ENCODE results near the gene PICK1. TPM values are rescaled to one million over a fixed set of nuclear protein-coding genes. Genes with fewer than 3 reads are reported as not detected.

The PICK1 gene
- total and polyA plus RNA-seq, 2 of the 13 experiments (the other 11 are each of a cell fraction or from before 2014, with no cell fraction given) = 19.3 to 25.3 TPM

GRCh38 chr22:38029370-38029769 lies 27.8 kb upstream of the PICK1 start:
- no peak overlapping the region for H3K4me2 ChIP-seq (ENCODE audit: low read depth, low read length)
- DNase-seq (ENCODE audit: low spot score) (no peak), ATAC-seq (no peak), FAIRE-seq (no peak)
- ChIA-PET POLR2A (no interaction called here), CTCF (ENCODE audit: low intra/inter-chr PET ratio, low total read pairs) (no interaction called here)
- H3K27me3 ChIP-seq (ENCODE audit: control insufficient read depth in 1 of 2, insufficient read depth in 2 of 2, low read length in 2 of 2) = peaks cover 3 to 48% of the 10 kb centered on the region in 2 experiments; a peak in 3 of 5 replicates
- intact Hi-C loops (cut with micrococcal nuclease; ENCODE audit: unreplicated experiment) (no loop called here), in situ Hi-C loops (cut with HindIII; ENCODE audit: extremely low pct_ligation_motif_present, low pct_unique_long_range_greater_than_20kb) (no loop called here)
- H3K9me3 ChIP-seq (ENCODE audit: low read length) = no peaks in the 10 kb centered on the region
- H3K27ac ChIP-seq (ENCODE audit: extremely low read length, insufficient read depth, low read length) = no peak overlapping the region
- no peaks in the 10 kb centered on the region for H4K20me1 ChIP-seq (ENCODE audit: insufficient read depth, low read length)
- H3K4me1 ChIP-seq (ENCODE audit: insufficient read depth, low read length) = peaks cover 62% of the 10 kb centered on the region
- H3K36me3 ChIP-seq (replicated peaks in 1 of 2; ENCODE audit: control insufficient read depth in 1 of 2, insufficient read depth in 2 of 2, low read length in 2 of 2) = no peaks in the 10 kb centered on the region
- TF ChIP-seq ZNF292 (CRISPR knock-in tag; IDR thresholded peaks at IDR 0.05; ENCODE audit: borderline replicate concordance, low read depth) (no peak), ZNF20 (CRISPR knock-in tag; IDR thresholded peaks at IDR 0.05) (no peak), FLYWCH1 (CRISPR knock-in tag; IDR thresholded peaks at IDR 0.05) (no peak), HNRNPLL (IDR thresholded peaks at IDR 0.05; ENCODE audit: low read depth, low read length, poor library complexity, severe bottlenecking) (no peak), IKZF5 (CRISPR knock-in tag; IDR thresholded peaks at IDR 0.05) (no peak), ZHX2 (IDR thresholded peaks at IDR 0.05; ENCODE audit: low read depth) (no peak), ZHX2 (CRISPR knock-in tag; IDR thresholded peaks at IDR 0.05; ENCODE audit: borderline replicate concordance) (no peak), U2AF2 (IDR thresholded peaks at IDR 0.05; ENCODE audit: low read depth, low read length) (no peak), ELF1 (CRISPR knock-in tag; IDR thresholded peaks at IDR 0.05) (no peak), CTCF (CRISPR knock-in tag; IDR thresholded peaks at IDR 0.05) (no peak), ZNF234 (CRISPR knock-in tag; conservative IDR thresholded peaks at IDR 0.05) (no peak), ZNF781 (CRISPR knock-in tag; IDR thresholded peaks at IDR 0.05; ENCODE audit: borderline replicate concordance, not compliant biosample characterization) (no peak), CCDC6 (CRISPR knock-in tag; IDR thresholded peaks at IDR 0.05) (no peak), SP5 (CRISPR knock-in tag; IDR thresholded peaks at IDR 0.05; ENCODE audit: borderline replicate concordance, low read depth) (no peak)
- no TSS peak for BruUV-seq (replicated peaks)
- H3K9ac ChIP-seq (ENCODE audit: insufficient read depth, low read depth, low read length) = no peak overlapping the region
- H3K4me3 ChIP-seq (replicated peaks in 1 of 3; ENCODE audit: insufficient read depth in 1 of 3, low read depth in 2 of 3, low read length in 3 of 3) = no peak overlapping the region
- no peaks in the 10 kb centered on the region for H3K79me2 ChIP-seq (ENCODE audit: insufficient read depth, low read length)
- H2AFZ ChIP-seq (ENCODE audit: low read length) = no peak overlapping the region

All from HepG2 (cell line).